SK-N-SH (cell line): Measurements from ENCODE around the gene MEF2D. TPM values are rescaled to one million over a fixed set of nuclear protein-coding genes. Genes with fewer than 3 reads are reported as not detected.

Source experiments
- CTCF ChIA-PET: fragments of 300-600, 350-600 bp; formaldehyde crosslinking; extraction: SDS; loops from one replicate; lab custom pipeline; 2021; lab: Yijun Ruan, JAX
- POLR2A ChIA-PET: fragments of 350-600 bp; sonication (Branson Sonifier 250); formaldehyde crosslinking; extraction: SDS; loops from one replicate; lab custom pipeline; 2020; ENCODE audit warnings: antibody characterized with exemption, inconsistent platforms; lab: Yijun Ruan, JAX
- DNase-seq: peaks from one replicate; pipeline ENCODE4 v3.0.0; 2012
- H2AFZ ChIP-seq: fragments of 200-600 bp; sonication (generic); 2 replicates; pipeline ENCODE4 v1.8.1; 2016; ENCODE audit warnings: antibody characterized with exemption, mild to moderate bottlenecking, low read depth
- H3F3A ChIP-seq: fragments of 200-600 bp; sonication (generic); replicated peaks from 2 replicates; pipeline ENCODE3; 2016; ENCODE audit warnings: antibody characterized with exemption, mild to moderate bottlenecking; ENCODE audit not compliant: insufficient read depth
- H3K27ac ChIP-seq, 2 experiments: fragments of 200-500 bp in 1 of 2; fragments of 200-600 bp in 1 of 2; sonication (Bioruptor generic) in 1 of 2; sonication (generic), shearing (Covaris generic) in 1 of 2; 2 replicates each; pipeline versions ENCODE4 v1.5.1 to v1.6.1; 2014 to 2016; ENCODE audit warnings: low read depth in 2 of 2, inconsistent platforms in 1 of 2, low read length in 1 of 2, mild to moderate bottlenecking in 1 of 2, mixed read lengths in 1 of 2
- H3K27me3 ChIP-seq: fragments of 200-600 bp; sonication (generic), shearing (Covaris generic); 2 replicates; pipeline ENCODE4 v1.6.1; 2016; ENCODE audit warnings: mixed run types; ENCODE audit not compliant: insufficient read depth
- H3K36me3 ChIP-seq, 2 experiments: fragments of 200-500 bp in 1 of 2; fragments of 200-600 bp in 1 of 2; sonication (Bioruptor generic) in 1 of 2; sonication (generic) in 1 of 2; replicated peaks in 1 of 2; 2 replicates each; pipeline versions ENCODE3 to v1.5.1; 2014 to 2016; ENCODE audit warnings: low read length in 1 of 2, mild to moderate bottlenecking in 1 of 2; ENCODE audit not compliant: insufficient read depth in 2 of 2, control insufficient read depth in 1 of 2
- H3K4me1 ChIP-seq, 2 experiments: fragments of 200-500 bp in 1 of 2; fragments of 200-600 bp in 1 of 2; sonication (Bioruptor generic) in 1 of 2; sonication (generic), shearing (Covaris generic) in 1 of 2; 2 replicates each; pipeline versions ENCODE4 v1.5.1 to v1.6.1; 2014 to 2016; ENCODE audit warnings: low read depth in 1 of 2, low read length in 1 of 2, mixed run types in 1 of 2; ENCODE audit not compliant: insufficient read depth in 2 of 2, control insufficient read depth in 1 of 2
- H3K4me2 ChIP-seq: fragments of 200-600 bp; sonication (generic), shearing (Covaris generic); 2 replicates; pipeline ENCODE4 v1.6.1; 2017; ENCODE audit warnings: mixed run types
- H3K4me3 ChIP-seq, 2 experiments: fragments of 200-500 bp in 1 of 2; fragments of 200-600 bp in 1 of 2; sonication (Bioruptor generic) in 1 of 2; sonication (generic), shearing (Covaris generic) in 1 of 2; 2 replicates each; pipeline versions ENCODE4 v1.5.1 to v1.8.1; 2014 to 2016; ENCODE audit warnings: low read depth in 2 of 2, inconsistent platforms in 1 of 2, low read length in 1 of 2, mild to moderate bottlenecking in 1 of 2, mixed read lengths in 1 of 2, moderate library complexity in 1 of 2
- H3K79me2 ChIP-seq: fragments of 200-600 bp; sonication (generic); 2 replicates; pipeline ENCODE4 v1.8.1; 2017; ENCODE audit warnings: mild to moderate bottlenecking; ENCODE audit not compliant: insufficient read depth
- H3K9ac ChIP-seq: fragments of 200-600 bp; sonication (generic); 2 replicates; pipeline ENCODE4 v1.6.1; 2017; ENCODE audit warnings: mixed run types
- H3K9me2 ChIP-seq: fragments of 200-600 bp; sonication (generic); 2 replicates; pipeline ENCODE4 v1.6.1; 2017; ENCODE audit warnings: mixed run types
- H3K9me3 ChIP-seq: fragments of 200-600 bp; sonication (generic); 2 replicates; pipeline ENCODE4 v1.6.1; 2017; ENCODE audit warnings: mixed run types, mild to moderate bottlenecking, moderate library complexity
- H4K20me1 ChIP-seq: fragments of 200-600 bp; sonication (generic); 2 replicates; pipeline ENCODE4 v1.6.1; 2017; ENCODE audit warnings: mild to moderate bottlenecking, mixed run types; ENCODE audit not compliant: insufficient read depth
- CHD2 ChIP-seq: fragments of 150-350 bp; IDR thresholded peaks from 2 replicates; pipeline ENCODE4 v1.6.1; 2018; ENCODE audit warnings: low read length; ENCODE audit not compliant: partially characterized antibody
- ELF1 ChIP-seq: IDR thresholded peaks from 2 replicates; pipeline ENCODE4 v1.4.0; 2012
- EP300 ChIP-seq, 2 experiments: IDR thresholded peaks; 2 replicates each; pipeline versions ENCODE4 v1.4.0 to v1.6.1; 2012; ENCODE audit warnings: borderline replicate concordance in 1 of 2, low read depth in 1 of 2, low read length in 1 of 2
- EZH2phosphoT487 ChIP-seq: fragments of 200-600 bp; sonication (generic); IDR thresholded peaks from 2 replicates; pipeline ENCODE4 v1.6.1; 2017; ENCODE audit warnings: low read depth, mixed run types, mild to moderate bottlenecking, antibody characterized with exemption, moderate library complexity, borderline replicate concordance
- FOSL2 ChIP-seq: IDR thresholded peaks from 2 replicates; pipeline ENCODE4 v1.4.0; 2012; ENCODE audit warnings: low read depth, mild to moderate bottlenecking, moderate library complexity, borderline replicate concordance
- FOXJ3 ChIP-seq: sonication (generic); formaldehyde crosslinking; IDR thresholded peaks from 2 replicates; pipeline ENCODE4 v1.5.1; 2020; ENCODE audit warnings: mild to moderate bottlenecking, missing genetic modification reagents
- GATA2 ChIP-seq: sonication (generic); formaldehyde crosslinking; IDR thresholded peaks from 2 replicates; pipeline ENCODE4 v1.5.0; 2020; ENCODE audit warnings: mild to moderate bottlenecking, missing genetic modification reagents
- JUND ChIP-seq: IDR thresholded peaks from 2 replicates; pipeline ENCODE4 v1.4.0; 2012
- MXI1 ChIP-seq: IDR thresholded peaks from 2 replicates; pipeline ENCODE4 v1.6.1; 2012; ENCODE audit warnings: mild to moderate bottlenecking, low read depth, low read length, improper control_type of control experiment
- NFIC ChIP-seq: IDR thresholded peaks from 2 replicates; pipeline ENCODE4 v1.4.0; 2012; ENCODE audit warnings: borderline replicate concordance
- PBX3 ChIP-seq: IDR thresholded peaks from 2 replicates; pipeline ENCODE4; 2012
- POLR2AphosphoS5 ChIP-seq: IDR thresholded peaks from 2 replicates; pipeline ENCODE4 v1.6.1; 2012; ENCODE audit warnings: low read depth, low read length
- RXRA ChIP-seq: IDR thresholded peaks from 2 replicates; pipeline ENCODE4 v1.4.0; 2012; ENCODE audit warnings: low read depth, mild to moderate bottlenecking, borderline replicate concordance
- SIN3A ChIP-seq: IDR thresholded peaks from 2 replicates; pipeline ENCODE4 v1.6.1; 2012; ENCODE audit warnings: low read depth, mild to moderate bottlenecking, low read length, moderate library complexity, borderline replicate concordance
- TEAD4 ChIP-seq: IDR thresholded peaks from 2 replicates; pipeline ENCODE4 v1.4.0; 2012; ENCODE audit warnings: mild to moderate bottlenecking, borderline replicate concordance; ENCODE audit not compliant: insufficient read depth
- WGBS: methylation state at CpG from one replicate; pipeline ENCODE4 v1.1.6; 2017; ENCODE audit warnings: low lambda C conversion rate; 5-methylcytosine and 5-hydroxymethylcytosine counted together
- polyA plus RNA-seq, 3 experiments: library from polyadenylated mRNA; depleted of rRNA; stranded (reverse); fragments of >200 nt; gene quantifications; 2 replicates each; pipeline ENCODE4 v1.2.3, GENCODE V29; 2012
- TF ChIP-seq, protein P1 (sequence below): IDR thresholded peaks from 2 replicates; pipeline ENCODE4 v1.4.0; 2012; ENCODE audit warnings: low read depth, borderline replicate concordance
- TF ChIP-seq, protein P2 (sequence below): fragments of 200-600 bp; sonication (generic); IDR thresholded peaks from 2 replicates; pipeline ENCODE4 v1.6.1; 2017; ENCODE audit warnings: antibody characterized with exemption, mild to moderate bottlenecking, moderate library complexity

The MEF2D gene
- polyA plus RNA-seq, 1 of the 3 experiments (the other 2 are of a cell fraction), result 14.3 TPM

- H3K4me3 ChIP-seq, result no peak overlapping the region
- DNase-seq, result no peak
- 86% methylated on average over 1 of the region's 1 CpG for WGBS
- H3F3A ChIP-seq, result peaks cover 16% of the 10 kb centered on the region
- H3K79me2 ChIP-seq, result no peaks in the 10 kb centered on the region
- no peaks in the 10 kb centered on the region for H3K9me2 ChIP-seq
- POLR2A ChIA-PET, result no interaction called here
- TF ChIP-seq MXI1 (no peak), SIN3A (no peak), FOSL2 (no peak), PBX3 (no peak), RXRA (no peak), TEAD4 (no peak), NFIC (no peak), ELF1 (no peak), FOXJ3 (CRISPR knock-in tag) (no peak), JUND (no peak)
- TF ChIP-seq, protein P1, sequence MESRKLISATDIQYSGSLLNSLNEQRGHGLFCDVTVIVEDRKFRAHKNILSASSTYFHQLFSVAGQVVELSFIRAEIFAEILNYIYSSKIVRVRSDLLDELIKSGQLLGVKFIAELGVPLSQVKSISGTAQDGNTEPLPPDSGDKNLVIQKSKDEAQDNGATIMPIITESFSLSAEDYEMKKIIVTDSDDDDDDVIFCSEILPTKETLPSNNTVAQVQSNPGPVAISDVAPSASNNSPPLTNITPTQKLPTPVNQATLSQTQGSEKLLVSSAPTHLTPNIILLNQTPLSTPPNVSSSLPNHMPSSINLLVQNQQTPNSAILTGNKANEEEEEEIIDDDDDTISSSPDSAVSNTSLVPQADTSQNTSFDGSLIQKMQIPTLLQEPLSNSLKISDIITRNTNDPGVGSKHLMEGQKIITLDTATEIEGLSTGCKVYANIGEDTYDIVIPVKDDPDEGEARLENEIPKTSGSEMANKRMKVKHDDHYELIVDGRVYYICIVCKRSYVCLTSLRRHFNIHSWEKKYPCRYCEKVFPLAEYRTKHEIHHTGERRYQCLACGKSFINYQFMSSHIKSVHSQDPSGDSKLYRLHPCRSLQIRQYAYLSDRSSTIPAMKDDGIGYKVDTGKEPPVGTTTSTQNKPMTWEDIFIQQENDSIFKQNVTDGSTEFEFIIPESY, result no peak
- TF ChIP-seq, protein P2, sequence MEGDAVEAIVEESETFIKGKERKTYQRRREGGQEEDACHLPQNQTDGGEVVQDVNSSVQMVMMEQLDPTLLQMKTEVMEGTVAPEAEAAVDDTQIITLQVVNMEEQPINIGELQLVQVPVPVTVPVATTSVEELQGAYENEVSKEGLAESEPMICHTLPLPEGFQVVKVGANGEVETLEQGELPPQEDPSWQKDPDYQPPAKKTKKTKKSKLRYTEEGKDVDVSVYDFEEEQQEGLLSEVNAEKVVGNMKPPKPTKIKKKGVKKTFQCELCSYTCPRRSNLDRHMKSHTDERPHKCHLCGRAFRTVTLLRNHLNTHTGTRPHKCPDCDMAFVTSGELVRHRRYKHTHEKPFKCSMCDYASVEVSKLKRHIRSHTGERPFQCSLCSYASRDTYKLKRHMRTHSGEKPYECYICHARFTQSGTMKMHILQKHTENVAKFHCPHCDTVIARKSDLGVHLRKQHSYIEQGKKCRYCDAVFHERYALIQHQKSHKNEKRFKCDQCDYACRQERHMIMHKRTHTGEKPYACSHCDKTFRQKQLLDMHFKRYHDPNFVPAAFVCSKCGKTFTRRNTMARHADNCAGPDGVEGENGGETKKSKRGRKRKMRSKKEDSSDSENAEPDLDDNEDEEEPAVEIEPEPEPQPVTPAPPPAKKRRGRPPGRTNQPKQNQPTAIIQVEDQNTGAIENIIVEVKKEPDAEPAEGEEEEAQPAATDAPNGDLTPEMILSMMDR, result no peak
- H3K4me2 ChIP-seq, result no peak overlapping the region
- H3K27me3 ChIP-seq, result no peaks in the 10 kb centered on the region
- H3K27ac ChIP-seq, result no peak overlapping the region
- no peak overlapping the region for H2AFZ ChIP-seq
- CTCF ChIA-PET, result interaction anchor here (1.2 to 1.8 kb wide), 5 partner anchors 28 to 156 kb away, joined by 3 to 21 read pairs (median 3); no protein-coding TSS in a partner anchor
- H3K9ac ChIP-seq, result no peak overlapping the region
- H4K20me1 ChIP-seq, result no peaks in the 10 kb centered on the region
- H3K36me3 ChIP-seq, result no peaks in the 10 kb centered on the region
- H3K9me3 ChIP-seq, result no peaks in the 10 kb centered on the region
- H3K4me1 ChIP-seq, result peaks cover 0 to 5% of the 10 kb centered on the region in 2 experiments; a peak in 2 of 4 replicates
Observed at GRCh38 chr1:156452907-156453306, 47.7 kb downstream of the MEF2D start.

DNA sequence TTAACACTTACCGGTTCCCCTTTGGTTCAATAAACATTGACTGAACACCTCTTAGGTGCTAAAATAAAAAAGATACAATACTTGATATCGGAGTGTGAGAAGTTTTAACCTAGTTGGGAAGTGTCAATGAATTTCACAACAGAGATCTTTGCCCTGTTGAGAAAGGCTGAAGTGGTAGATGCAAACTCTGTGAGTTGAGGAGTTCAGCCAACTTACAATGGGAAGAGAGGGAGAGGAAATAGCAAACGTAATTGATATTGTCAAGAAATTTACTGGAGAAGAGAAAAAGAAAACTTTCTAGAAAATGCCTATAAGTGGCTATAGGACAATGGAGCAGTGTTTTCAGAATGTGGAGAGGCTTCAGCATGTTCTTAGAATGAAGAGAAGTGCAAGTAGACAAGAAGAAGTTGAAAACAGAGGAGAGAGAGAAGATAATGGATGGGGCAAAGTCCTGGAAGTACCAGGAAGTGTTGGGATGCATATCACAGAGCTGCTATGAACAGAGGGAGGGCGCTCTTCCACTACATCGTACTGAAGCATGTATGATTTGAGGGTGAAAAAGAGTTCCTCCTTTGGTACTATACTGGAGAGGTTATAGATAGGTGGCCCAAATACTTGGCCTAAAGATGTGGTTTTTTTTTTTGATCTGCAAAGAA is 48.9 kb downstream of the MEF2D start:
- H3K79me2 ChIP-seq, result no peaks in the 10 kb centered on the region
- no peak overlapping the region for H3K27ac ChIP-seq
- H4K20me1 ChIP-seq, result no peaks in the 10 kb centered on the region
- H3F3A ChIP-seq, result peaks cover 7% of the 10 kb centered on the region
- peaks cover 0 to 5% of the 10 kb centered on the region in 2 experiments; a peak in 1 of 4 replicates for H3K4me1 ChIP-seq
- no peaks in the 10 kb centered on the region for H3K9me2 ChIP-seq
- no peak for DNase-seq
- H3K27me3 ChIP-seq, result no peaks in the 10 kb centered on the region
- H3K9ac ChIP-seq, result no peak overlapping the region
- H3K36me3 ChIP-seq, result no peaks in the 10 kb centered on the region
- no peak overlapping the region for H3K4me3 ChIP-seq
- POLR2A ChIA-PET, result no interaction called here
- no peaks in the 10 kb centered on the region for H3K9me3 ChIP-seq
- H3K4me2 ChIP-seq, result no peak overlapping the region
- H2AFZ ChIP-seq, result no peak overlapping the region
- 84% methylated on average over 5 of the region's 5 CpGs for WGBS
- CTCF ChIA-PET, result interaction anchor here (1.2 to 6.9 kb wide), 6 partner anchors 29 to 157 kb away, joined by 3 to 391 read pairs (median 3); no protein-coding TSS in a partner anchor
- no peak for TF ChIP-seq CHD2
- no peak for TF ChIP-seq TEAD4
- no peak for TF ChIP-seq POLR2AphosphoS5
- TF ChIP-seq SIN3A, result no peak
- TF ChIP-seq, protein P2, result no peak
- TF ChIP-seq GATA2 (CRISPR knock-in tag), result no peak
- TF ChIP-seq FOSL2, result no peak
- TF ChIP-seq EP300 (IDR thresholded peaks at IDR 0.05; ENCODE audit: borderline replicate concordance in 1 of 2, low read depth in 1 of 2, low read length in 1 of 2), result no peak
- TF ChIP-seq EZH2phosphoT487, result no peak
